GM12878 (cell line): Measurements from ENCODE around the gene COL28A1. TPM values are rescaled to one million over a fixed set of nuclear protein-coding genes. Genes with fewer than 3 reads are reported as not detected.

ENCODE experiments used
- ATAC-seq: fragments of 200-7000 bp; cut with Tn5 transposase; 3 replicates; pipeline ENCODE4 v1.9.1; 2020; ENCODE audit warnings: mild to moderate bottlenecking, moderate library complexity
- BruUV-seq: library from RNA; stranded (reverse); fragments of 400-500 nt; replicated peaks from 2 replicates; lab custom pipeline; 2021; lab: Mats Ljungman, UMichigan
- CTCF ChIA-PET: fragments of 300-600 bp; sonication (Branson Sonifier 250); formaldehyde crosslinking; extraction: SDS; loops from one replicate; lab custom pipeline; 2021; ENCODE audit warnings: inconsistent platforms; lab: Yijun Ruan, JAX
- POLR2A ChIA-PET: fragments of 350-600 bp; formaldehyde crosslinking; extraction: SDS; loops from one replicate; lab custom pipeline; 2021; ENCODE audit warnings: inconsistent platforms; lab: Charles Lee
- RAD21 ChIA-PET: fragments of 300-600 bp; sonication (Branson Sonifier 250); formaldehyde crosslinking; loops from one replicate; lab custom pipeline; 2023; ENCODE audit warnings: antibody characterized with exemption; ENCODE audit not compliant: unreplicated experiment; lab: Charles Lee
- SMC1A ChIA-PET: fragments of 300-600 bp; sonication (Branson Sonifier 250); formaldehyde crosslinking; loops from one replicate; lab custom pipeline; 2023; ENCODE audit not compliant: unreplicated experiment, uncharacterized antibody; lab: Charles Lee
- DNase-seq: peaks from one replicate; pipeline ENCODE4 v3.0.0-alpha.2; 2011; ENCODE audit warnings: low read depth, low spot score
- FAIRE-seq: peaks from 3 replicates; lab custom pipeline; 2011; peaks lifted over from hg19 to GRCh38; lab: Jason Lieb, UNC
- H2AFZ ChIP-seq: 2 replicates; pipeline ENCODE4 v1.6.0; 2011; ENCODE audit warnings: low read depth, low read length, control low read depth; ENCODE audit not compliant: control insufficient read depth
- H3K27ac ChIP-seq: 2 replicates; pipeline ENCODE4 v1.5.1; 2011; ENCODE audit warnings: control low read depth; ENCODE audit not compliant: control insufficient read depth, insufficient read depth
- H3K27me3 ChIP-seq, 2 experiments: replicated peaks in 1 of 2; 2 replicates each; pipeline versions ENCODE4 v1.6.0 to v1.6.1; 2011; ENCODE audit warnings: low read length in 1 of 2; ENCODE audit not compliant: control insufficient read depth in 2 of 2, insufficient read depth in 2 of 2
- H3K36me3 ChIP-seq, 2 experiments: 2 replicates each; pipeline ENCODE4 v1.5.1; 2011; ENCODE audit warnings: low read length in 1 of 2; ENCODE audit not compliant: control insufficient read depth in 2 of 2, insufficient read depth in 2 of 2
- H3K4me1 ChIP-seq: 2 replicates; pipeline ENCODE4 v1.6.1; 2011; ENCODE audit warnings: mild to moderate bottlenecking, low read length, moderate library complexity, mixed read lengths; ENCODE audit not compliant: control insufficient read depth, insufficient read depth
- H3K4me2 ChIP-seq: 2 replicates; pipeline ENCODE4 v1.6.0; 2011; ENCODE audit warnings: control low read depth; ENCODE audit not compliant: control insufficient read depth, insufficient read depth
- H3K4me3 ChIP-seq: fragments of 200-600 bp; sonication (generic); 2 replicates; pipeline ENCODE4 v1.5.1; 2016
- H3K79me2 ChIP-seq: 2 replicates; pipeline ENCODE4 v1.6.0; 2011; ENCODE audit warnings: low read length; ENCODE audit not compliant: control insufficient read depth, insufficient read depth
- H3K9ac ChIP-seq: 2 replicates; pipeline ENCODE4 v1.8.0; 2011; ENCODE audit warnings: low read length, control low read depth, mixed read lengths; ENCODE audit not compliant: control insufficient read depth, insufficient read depth
- H3K9me3 ChIP-seq: replicated peaks from 3 replicates; pipeline ENCODE4 v1.5.1; 2011; ENCODE audit warnings: mild to moderate bottlenecking, low read length; ENCODE audit not compliant: control insufficient read depth, insufficient read depth
- H4K20me1 ChIP-seq: 2 replicates; pipeline ENCODE4 v1.6.0; 2011; ENCODE audit not compliant: control insufficient read depth, insufficient read depth
- CBX5 ChIP-seq: sonication (generic); IDR thresholded peaks from 2 replicates; pipeline ENCODE4 v1.6.1; 2016; ENCODE audit warnings: low read depth, moderate library complexity, mild to moderate bottlenecking, inconsistent platforms
- CHD4 ChIP-seq: fragments of 200-600 bp; sonication (generic); IDR thresholded peaks from 2 replicates; pipeline ENCODE4 v1.6.1; 2016; ENCODE audit warnings: mild to moderate bottlenecking
- HDAC2 ChIP-seq: fragments of 200-600 bp; sonication (generic); IDR thresholded peaks from 2 replicates; pipeline ENCODE4 v1.6.1; 2017
- MLLT1 ChIP-seq: fragments of 450-650 bp; IDR thresholded peaks from 2 replicates; pipeline ENCODE4 v1.6.1; 2016; ENCODE audit warnings: mild to moderate bottlenecking
- POLR2AphosphoS2 ChIP-seq: IDR thresholded peaks from 2 replicates; pipeline ENCODE4 v1.6.1; 2011; ENCODE audit warnings: low read depth, mild to moderate bottlenecking, low read length, improper control_type of control experiment, moderate library complexity
- RB1 ChIP-seq: fragments of 450-650 bp; formaldehyde crosslinking; IDR thresholded peaks from 2 replicates; pipeline ENCODE4 v1.6.1; 2017; ENCODE audit warnings: mild to moderate bottlenecking, borderline replicate concordance
- SRF ChIP-seq, 2 experiments: IDR thresholded peaks; 2 replicates each; pipeline ENCODE4 v1.6.1; 2011; ENCODE audit warnings: low read depth in 2 of 2, low read length in 2 of 2, mild to moderate bottlenecking in 1 of 2, moderate library complexity in 1 of 2
- TAF1 ChIP-seq: IDR thresholded peaks from 2 replicates; pipeline ENCODE4 v1.6.1; 2011; ENCODE audit warnings: mild to moderate bottlenecking, low read depth, low read length, borderline replicate concordance
- ZNF384 ChIP-seq: IDR thresholded peaks from 2 replicates; pipeline ENCODE4 v1.6.1; 2012; ENCODE audit warnings: low read depth, mild to moderate bottlenecking, low read length, improper control_type of control experiment, borderline replicate concordance
- WGBS: methylation state at CpG from one replicate; pipeline ENCODE4 v1.1.6; 2016; ENCODE audit warnings: low lambda C conversion rate; ENCODE audit not compliant: insufficient replicate concordance, insufficient coverage; ENCODE audit errors: missing lambda C conversion rate; 5-methylcytosine and 5-hydroxymethylcytosine counted together
- in situ Hi-C: fragments of 300-500 bp; cut with MboI; formaldehyde crosslinking; loops from 9 replicates; pipeline ENCODE4 v1.14.3; 2018; ENCODE audit warnings: mixed read lengths
- intact Hi-C: fragments of 100-400 bp; cut with micrococcal nuclease; formaldehyde crosslinking; loops from one replicate; pipeline ENCODE4 v1.14.2; 2022; ENCODE audit not compliant: unreplicated experiment
- polyA plus RNA-seq, 11 experiments: library from polyadenylated mRNA; depleted of rRNA in 4 of 11; unstranded in 6 of 11; stranded (reverse) in 5 of 11; fragments of >200 nt; fragmentation: Nextera tagmentation in 4 of 11; fragmentation: Illumina TruSeq in 1 of 11; extraction: Ambion mirVana in 4 of 11; extraction: Trizol in 1 of 11; gene quantifications; 1 replicate in 1 of 11; 2 replicates in 10 of 11; pipeline versions ENCODE4 v1.2.1 to v1.2.3, GENCODE V29; 2011 to 2016; ENCODE audit warnings: inconsistent platforms in 2 of 11, missing spikeins in 2 of 11, low read depth in 1 of 11
- total RNA-seq, 4 experiments: library from RNA; depleted of rRNA in 3 of 4; stranded (reverse); fragments of >200 nt in 3 of 4; fragmentation: Illumina TruSeq in 1 of 4; extraction: Trizol in 1 of 4; gene quantifications; 2 replicates each; pipeline versions ENCODE4 v1.2.1 to v1.2.3, GENCODE V29; 2013 to 2021

COL28A1 gene
- total and polyA plus RNA-seq, 10 of the 15 experiments (the other 5 are each of a cell fraction or from before 2014, with no cell fraction given): 0.05 to 0.22 TPM; not detected in 8

GRCh38 chr7:7489546-7489945 is 46.1 kb downstream of the COL28A1 start (continued):
- TF ChIP-seq TAF1 (no peak), RB1 (no peak), MLLT1 (no peak), SRF (IDR thresholded peaks at IDR 0.05; ENCODE audit: low read depth in 2 of 2, low read length in 2 of 2) (no peak), HDAC2 (no peak)

- in situ Hi-C loops: no loop called here
- H3K36me3 ChIP-seq: no peaks in the 10 kb centered on the region
- ChIA-PET SMC1A (no interaction called here), RAD21 (no interaction called here), POLR2A (no interaction called here), CTCF (no interaction called here)
- TF ChIP-seq CHD4: no peak
- no peak for TF ChIP-seq POLR2AphosphoS2
- TF ChIP-seq CBX5: 0 out of 2 replicates have a peak, but pooled peaks have one; percentile 42
- TF ChIP-seq ZNF384: no peak
- H3K27me3 ChIP-seq: no peaks in the 10 kb centered on the region
- H2AFZ ChIP-seq: no peak overlapping the region
- no peak for FAIRE-seq
- H3K4me3 ChIP-seq: no peak overlapping the region
- H4K20me1 ChIP-seq: no peaks in the 10 kb centered on the region
- no peaks in the 10 kb centered on the region for H3K79me2 ChIP-seq
- H3K4me2 ChIP-seq: no peak overlapping the region
- H3K27ac ChIP-seq: no peak overlapping the region
- intact Hi-C loops: no loop called here
- H3K9ac ChIP-seq: no peak overlapping the region
- DNase-seq: no peak
- H3K4me1 ChIP-seq: no peaks in the 10 kb centered on the region
- WGBS: 30% methylated on average over 3 of the region's 3 CpGs
- no peak for ATAC-seq
- no TSS peak for BruUV-seq
- H3K9me3 ChIP-seq: peaks cover 3% of the 10 kb centered on the region; the same call in 1 of the 3 replicates
These were observed 49.3 kb downstream of the COL28A1 start for GRCh38 chr7:7486362-7486761.
